NCI-H2227 treated with DMSO at 0.1 percent for 48 hours (cell line): ENCODE data around the gene OR4E2.
A peak's percentile ranks its signal among the peaks of the same experiment; 100 is the strongest.
"Not testable (repeated sequence)": the region's sequence is repeated elsewhere in the genome, so short reads cannot be mapped to it uniquely, and the experiment has no call there.

Experiments
- DNase-seq: peaks from one replicate; lab custom pipeline; 2025; lab: John Stamatoyannopoulos, UW

The OR4E2 gene

GRCh38 chr14:21697662-21698061 lies 44.0 kb downstream of the OR4E2 start:
- DNase-seq: not testable (repeated sequence)

- DNase-seq: not testable (repeated sequence)
These were observed 44.9 kb downstream of the OR4E2 start for GRCh38 chr14:21698538-21698937.

DNA sequence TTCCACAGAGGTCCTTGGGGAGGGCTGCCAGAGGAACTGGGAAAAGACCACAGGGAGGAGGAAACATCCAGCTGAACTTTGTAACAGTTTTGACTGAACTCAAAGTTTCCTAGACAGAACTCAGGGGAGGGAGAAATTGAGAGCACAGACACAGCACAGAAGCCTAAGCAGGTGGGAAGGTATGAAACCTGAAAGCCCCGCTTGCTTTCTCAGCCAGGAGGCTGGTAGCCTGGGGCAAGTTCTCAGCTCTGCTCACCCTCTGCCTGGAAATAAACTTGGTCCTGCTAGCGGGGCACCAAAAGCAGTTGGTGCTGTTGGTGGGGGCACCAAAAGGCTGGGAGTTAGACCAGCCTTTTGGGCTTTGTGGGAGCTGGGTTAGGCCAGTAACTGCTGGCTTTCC lies 45.9 kb downstream of the OR4E2 start:
- DNase-seq: no peak

DNA sequence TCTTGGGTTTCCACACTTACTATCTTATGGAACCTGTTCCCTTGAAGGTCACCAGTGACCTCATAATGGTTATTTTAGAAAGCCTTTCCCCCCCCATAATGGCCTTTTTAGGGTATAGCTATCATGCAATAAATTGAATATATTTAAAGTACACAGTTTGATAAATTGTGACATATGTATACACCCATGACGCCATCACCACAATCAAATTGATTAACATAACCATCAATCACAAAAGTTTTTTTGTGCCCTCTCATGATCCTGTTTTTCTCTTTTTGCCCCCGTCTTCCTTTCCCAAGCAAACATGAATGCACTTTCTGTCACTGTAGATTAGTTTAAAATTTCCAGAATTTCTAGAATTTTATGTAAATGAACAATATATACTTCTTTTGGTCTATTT lies 48.7 kb downstream of the OR4E2 start:
- DNase-seq: no peak

GRCh38 chr14:21703357-21704326 lies 50.0 kb downstream of the OR4E2 start:
- DNase-seq: no peak

DNA sequence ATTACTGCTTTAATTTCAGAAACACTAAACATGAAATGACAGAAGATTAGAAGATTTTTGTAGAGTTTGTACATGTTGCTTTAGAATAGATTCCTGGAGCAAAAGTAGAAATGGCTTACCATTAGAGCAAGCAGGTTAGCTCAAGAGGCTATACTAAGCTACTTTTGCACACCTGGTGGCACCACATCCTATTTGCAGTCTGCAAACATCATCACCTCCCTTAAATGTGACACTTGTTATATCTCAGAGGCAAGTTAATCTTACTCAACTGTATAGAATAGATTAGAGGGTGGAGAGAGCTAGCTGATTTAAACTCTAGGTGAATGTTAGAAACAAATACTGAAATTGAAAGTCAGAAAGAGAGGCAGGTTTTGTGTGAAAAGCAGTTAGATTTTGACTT lies 50.7 kb downstream of the OR4E2 start:
- DNase-seq: no peak

DNA sequence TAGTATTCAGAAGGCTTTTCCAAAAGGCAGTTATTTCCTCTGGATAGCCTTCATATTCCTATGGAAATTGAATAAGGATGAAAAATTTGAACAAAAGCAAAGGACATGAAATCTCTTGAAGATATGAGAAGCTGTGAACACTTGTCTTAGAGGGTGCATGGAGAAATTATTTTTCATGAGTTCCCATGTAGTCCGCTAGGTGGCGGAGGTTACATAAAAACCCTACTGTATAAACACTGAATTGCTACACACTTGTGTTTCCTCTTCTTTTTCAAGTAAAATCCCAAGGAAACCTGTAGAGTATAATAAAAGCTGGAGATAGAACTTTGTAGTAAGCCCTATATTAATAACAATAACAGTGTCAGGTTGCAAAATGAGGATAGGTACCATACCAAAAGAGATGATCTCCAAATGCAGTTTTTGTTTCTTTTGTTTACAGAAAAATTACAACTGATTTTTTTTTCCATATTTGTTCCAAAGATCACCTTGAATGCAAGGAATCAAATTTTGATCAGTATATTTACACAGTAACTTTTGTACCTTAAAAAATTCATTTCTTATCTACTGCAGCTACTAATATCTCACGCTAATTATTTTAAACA lies 57.8 kb downstream of the OR4E2 start:
- peak; percentile 0 for DNase-seq

DNA sequence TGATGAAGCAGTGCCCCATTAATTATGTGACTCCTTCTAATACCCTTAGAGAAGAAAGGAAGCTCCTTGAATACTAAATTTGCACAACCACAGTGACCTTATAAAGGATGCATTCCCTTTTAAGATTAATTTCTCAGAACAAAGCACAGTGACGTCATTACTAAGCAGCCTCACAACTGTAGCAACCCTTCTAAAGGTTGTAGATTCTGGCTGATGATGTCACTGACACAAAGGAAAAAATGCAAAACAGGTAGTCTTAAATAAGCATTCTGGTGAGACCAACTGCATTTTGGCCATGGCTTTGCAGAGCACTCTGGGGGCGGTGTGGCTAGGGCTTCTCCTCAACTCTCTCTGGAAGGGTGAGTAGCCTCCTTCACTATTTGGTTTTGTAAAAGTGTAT lies 58.4 kb downstream of the OR4E2 start:
- no peak for DNase-seq

DNA sequence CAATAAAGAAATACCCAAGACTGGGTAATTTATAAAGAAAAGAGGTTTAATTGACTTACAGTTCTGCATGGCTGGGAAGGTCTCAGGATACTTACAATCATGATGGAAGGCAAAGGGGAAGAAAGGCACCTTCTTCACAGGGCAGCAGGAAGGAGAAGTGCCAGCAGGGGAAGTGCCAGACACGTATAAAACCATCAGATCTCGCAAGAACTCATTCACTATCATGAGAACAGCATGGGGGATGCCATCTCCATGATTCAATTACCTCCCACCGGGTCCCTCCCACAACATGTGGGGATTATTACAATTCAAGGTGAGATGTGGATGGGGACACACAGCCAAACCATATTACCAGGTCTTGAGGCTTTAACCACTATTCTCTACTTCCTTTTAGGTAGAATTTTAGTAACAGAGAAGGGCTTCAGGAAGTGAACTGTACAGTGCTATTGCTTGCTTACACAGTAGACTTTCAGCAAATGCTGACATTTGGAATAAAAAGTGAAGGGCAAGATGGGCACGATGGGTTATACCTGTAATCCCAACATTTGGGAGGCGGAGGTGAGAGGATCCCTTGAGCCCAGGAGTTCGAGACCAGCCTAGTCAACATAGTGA lies 60.8 kb downstream of the OR4E2 start:
- no peak for DNase-seq
